Measurements from ENCODE around the gene GDPD5. TPM values are rescaled to one million over a fixed set of nuclear protein-coding genes. Genes with fewer than 3 reads are reported as not detected.
A peak's percentile ranks its signal among the peaks of the same experiment; 100 is the strongest.

GDPD5 gene
- total RNA-seq, 1 experiment from 2014 or later = 109 TPM

DNA sequence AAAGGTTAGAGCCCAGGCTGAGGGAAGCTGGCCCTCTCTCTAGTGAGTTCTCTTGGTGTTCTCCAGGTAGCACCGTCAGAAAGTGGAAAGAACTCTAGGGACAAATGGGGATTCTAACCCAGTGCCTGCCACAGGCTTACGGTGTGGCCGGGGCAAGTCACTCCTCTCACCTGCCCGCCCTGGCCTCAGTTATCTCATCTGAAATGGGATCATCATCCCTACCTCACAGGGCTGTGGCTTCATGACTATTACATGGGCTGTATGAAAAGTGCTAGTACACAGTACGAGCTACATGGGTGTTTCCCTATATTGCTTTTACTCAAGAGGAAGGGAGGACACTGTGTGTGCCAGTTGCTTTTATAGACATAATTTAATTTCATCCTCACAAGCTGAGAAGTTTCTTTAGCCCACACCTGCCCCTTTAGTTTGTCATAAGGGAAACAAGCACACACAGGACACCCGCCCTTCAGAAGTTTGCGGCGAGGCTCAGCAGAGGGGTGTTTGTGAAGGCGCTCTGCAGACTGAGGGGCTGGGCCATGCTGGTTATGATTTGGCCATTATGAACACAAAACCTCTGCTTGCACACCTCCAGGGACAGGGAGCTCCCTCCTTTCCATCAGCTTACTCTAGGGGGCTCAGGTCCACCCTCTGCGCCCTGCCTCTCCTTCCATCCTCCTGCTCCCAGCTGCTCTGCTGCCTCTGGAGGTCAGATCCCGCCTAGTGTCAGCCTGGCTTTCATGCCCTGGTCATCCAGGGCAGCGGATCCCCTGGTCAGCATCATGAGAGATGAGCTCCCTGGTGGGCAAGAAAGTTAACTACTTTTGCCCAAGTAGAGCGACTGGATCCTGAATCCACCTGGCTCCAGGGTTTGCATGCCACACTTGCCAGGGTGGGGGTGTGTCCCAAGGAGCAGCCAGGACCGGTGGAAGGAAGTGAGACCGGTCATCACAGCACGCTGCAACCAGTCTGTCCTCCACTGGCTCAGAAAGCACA is 93.9 kb downstream of the GDPD5 start:
- DNase-seq (ENCODE audit: low read depth, low spot score) = peak; percentile 40
- in situ Hi-C loops (cut with HindIII; ENCODE audit: low pct_unique_long_range_greater_than_20kb, low sequenced_read_pairs) = no loop called here

- in situ Hi-C loops (cut with HindIII; ENCODE audit: low pct_unique_long_range_greater_than_20kb, low sequenced_read_pairs) = no loop called here
- no peak for DNase-seq (ENCODE audit: low read depth, low spot score)
These were observed 94.8 kb downstream of the GDPD5 start for GRCh38 chr11:75430714-75431532.

DNA sequence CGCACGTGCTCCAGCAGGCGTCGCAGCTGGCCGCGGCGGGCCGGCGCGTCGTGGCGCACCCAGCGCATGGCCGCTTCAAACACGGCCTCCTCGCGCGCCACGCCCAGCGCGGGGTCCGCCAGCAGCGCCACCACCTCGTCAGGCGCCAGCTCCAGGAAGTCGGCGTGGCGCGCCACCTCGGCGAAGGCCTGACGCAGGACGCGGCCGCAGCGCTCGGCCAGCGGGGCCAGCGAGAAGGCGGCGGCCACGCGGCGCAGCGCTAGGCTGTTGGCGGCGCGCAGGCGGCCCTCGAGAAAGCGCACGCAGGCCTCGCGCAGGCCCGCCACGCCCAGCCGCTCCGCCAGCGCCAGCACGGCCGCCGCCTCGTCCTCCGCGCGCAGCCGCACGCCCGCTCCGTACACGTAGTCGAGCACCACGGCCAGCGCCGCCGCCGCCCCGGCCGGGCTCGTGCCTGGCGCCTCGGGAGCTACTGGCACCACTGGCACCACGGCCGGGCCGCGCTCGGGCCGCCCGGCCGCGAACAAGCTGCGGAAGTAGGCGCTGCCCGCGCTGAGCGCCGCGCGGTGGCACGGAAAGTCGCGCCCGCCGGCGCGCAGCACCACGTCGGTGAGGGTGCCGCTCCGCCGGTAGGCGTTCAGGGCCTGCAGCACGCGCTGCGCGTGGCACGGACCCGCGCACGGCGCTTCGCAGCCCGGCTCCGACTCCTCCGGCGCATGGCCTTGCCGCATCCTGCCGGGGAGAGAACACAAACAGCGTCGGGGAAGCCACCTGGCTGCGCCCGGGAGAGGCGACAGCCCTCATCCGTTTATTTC is 95.6 kb downstream of the GDPD5 start:
- no peak for DNase-seq (ENCODE audit: low read depth, low spot score)
- in situ Hi-C loops (cut with HindIII; ENCODE audit: low pct_unique_long_range_greater_than_20kb, low sequenced_read_pairs) = no loop called here

- no peak for DNase-seq (ENCODE audit: low read depth, low spot score)
These were observed 96.2 kb downstream of the GDPD5 start for GRCh38 chr11:75429641-75429901.

GRCh38 chr11:75428989-75429640 is 96.6 kb downstream of the GDPD5 start:
- no peak for DNase-seq (ENCODE audit: low read depth, low spot score)
- in situ Hi-C loops (cut with HindIII; ENCODE audit: low pct_unique_long_range_greater_than_20kb, low sequenced_read_pairs) = no loop called here

More at GRCh38 chr11:75429641-75429901, 96.2 kb downstream of the GDPD5 start:
- in situ Hi-C loops (cut with HindIII; ENCODE audit: low pct_unique_long_range_greater_than_20kb, low sequenced_read_pairs) = no loop called here

DNA sequence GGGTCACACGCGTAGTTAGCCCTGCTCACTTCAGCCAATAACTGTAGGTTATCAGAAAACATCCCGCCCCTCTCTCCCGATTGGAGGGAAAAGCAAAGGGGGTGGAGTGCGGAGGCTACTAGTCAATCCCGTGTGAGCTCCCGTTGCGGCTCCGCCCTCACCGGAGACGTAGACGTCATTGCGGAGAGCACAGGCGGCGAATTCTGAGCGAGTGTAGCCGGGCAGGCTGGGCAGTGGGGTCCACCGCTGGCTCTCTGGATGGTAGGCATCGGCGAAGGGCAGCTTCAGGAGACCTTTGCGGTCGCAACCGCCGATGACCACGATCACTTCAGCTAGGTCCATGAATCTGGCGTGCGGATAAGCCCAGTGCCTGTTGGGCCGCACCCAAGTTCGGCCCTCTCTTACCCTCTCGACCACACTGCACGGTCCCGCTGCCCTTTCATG is 97.4 kb downstream of the GDPD5 start:
- DNase-seq (ENCODE audit: low read depth, low spot score) = no peak
- in situ Hi-C loops (cut with HindIII; ENCODE audit: low pct_unique_long_range_greater_than_20kb, low sequenced_read_pairs) = no loop called here

GRCh38 chr11:75427181-75427580 is 98.6 kb downstream of the GDPD5 start:
- in situ Hi-C loops (cut with HindIII; ENCODE audit: low pct_unique_long_range_greater_than_20kb, low sequenced_read_pairs) = no loop called here
- DNase-seq (ENCODE audit: low read depth, low spot score) = no peak

GRCh38 chr11:75426720-75427086 is 99.0 kb downstream of the GDPD5 start:
- in situ Hi-C loops (cut with HindIII; ENCODE audit: low pct_unique_long_range_greater_than_20kb, low sequenced_read_pairs) = no loop called here
- DNase-seq (ENCODE audit: low read depth, low spot score) = no peak

DNA sequence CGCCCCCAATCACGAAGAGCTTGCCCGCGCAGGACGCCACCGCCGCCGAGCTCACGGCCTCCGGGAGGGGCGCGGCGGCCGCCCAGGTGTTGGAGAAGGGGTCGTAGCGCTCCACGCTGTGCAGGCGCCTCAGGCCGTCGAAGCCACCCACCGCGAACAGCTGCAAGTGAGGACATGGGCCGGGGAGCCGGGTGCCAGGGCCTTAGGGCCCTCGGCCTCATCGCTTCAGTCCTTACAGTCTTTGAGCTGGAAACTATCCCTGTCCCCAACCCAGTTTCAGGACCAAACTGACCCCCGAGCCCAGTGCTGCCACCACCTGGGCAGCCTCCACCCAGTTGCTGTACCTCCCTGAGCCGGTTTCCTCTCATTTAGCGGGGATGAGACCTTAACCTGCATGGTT is 100.3 kb downstream of the GDPD5 start:
- DNase-seq (ENCODE audit: low read depth, low spot score) = no peak

DNA sequence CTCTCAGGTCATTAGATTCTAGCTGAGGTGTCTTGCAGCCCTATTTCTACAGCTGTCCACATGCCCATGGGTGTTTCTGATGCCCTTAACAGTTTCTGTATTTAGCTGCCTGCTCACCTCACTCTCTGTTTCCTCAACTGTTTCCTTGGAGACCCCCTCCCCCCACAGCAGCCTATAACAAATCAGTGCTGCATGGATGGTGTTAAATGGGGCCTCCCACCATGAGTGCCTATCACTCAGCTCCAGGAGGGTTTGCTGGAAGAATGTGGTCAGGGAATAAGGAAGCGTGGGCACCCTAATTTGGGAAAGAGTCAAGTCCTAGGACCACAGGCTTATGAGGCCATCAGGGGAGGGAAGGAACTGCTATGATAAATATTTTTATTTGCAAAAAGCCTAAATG is 101.3 kb downstream of the GDPD5 start:
- no peak for DNase-seq (ENCODE audit: low read depth, low spot score)
- in situ Hi-C loops (cut with HindIII; ENCODE audit: low pct_unique_long_range_greater_than_20kb, low sequenced_read_pairs) = no loop called here

More for the DNA sequence above, 100.3 kb downstream of the GDPD5 start:
- in situ Hi-C loops (cut with HindIII; ENCODE audit: low pct_unique_long_range_greater_than_20kb, low sequenced_read_pairs) = no loop called here

DNA sequence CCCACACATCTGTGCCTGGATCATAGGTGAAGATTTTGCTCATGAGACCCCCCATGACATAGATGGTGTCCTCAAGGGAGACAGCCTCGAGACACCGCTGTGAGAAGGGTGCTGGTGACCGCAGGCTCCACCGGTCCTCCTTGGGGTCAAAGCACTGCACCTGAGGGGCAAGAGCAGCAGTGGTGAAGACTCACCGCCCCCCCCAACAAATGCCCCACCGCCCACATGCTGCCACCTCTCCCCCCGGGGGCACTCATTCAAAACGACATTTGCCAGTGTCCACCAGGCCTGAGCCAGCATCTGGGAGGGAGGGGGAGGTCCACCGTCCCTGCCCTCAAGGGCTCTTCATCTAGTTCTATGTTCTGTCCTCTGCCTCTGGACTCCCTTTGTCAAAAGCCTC is 102.0 kb downstream of the GDPD5 start:
- in situ Hi-C loops (cut with HindIII; ENCODE audit: low pct_unique_long_range_greater_than_20kb, low sequenced_read_pairs) = no loop called here
- DNase-seq (ENCODE audit: low read depth, low spot score) = no peak

- no peak for DNase-seq (ENCODE audit: low read depth, low spot score)
- in situ Hi-C loops (cut with HindIII; ENCODE audit: low pct_unique_long_range_greater_than_20kb, low sequenced_read_pairs) = no loop called here
These were observed 103.2 kb downstream of the GDPD5 start for GRCh38 chr11:75422248-75423231.

DNA sequence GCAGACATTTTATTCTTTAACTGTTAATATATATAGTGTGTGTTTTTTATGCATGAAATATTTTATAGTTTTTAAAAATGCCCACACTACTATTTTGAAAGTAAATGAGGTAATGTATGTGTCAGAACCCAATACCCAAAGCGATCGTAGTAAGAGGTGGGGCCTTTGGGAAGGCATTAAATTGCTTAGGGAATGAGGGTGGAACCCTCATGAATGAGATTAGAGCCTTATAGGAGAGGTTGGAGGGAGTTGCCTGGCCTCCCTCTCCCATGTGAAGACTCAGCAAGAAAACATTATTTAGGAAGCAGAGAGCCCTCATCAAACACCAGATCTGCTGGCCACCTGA is 103.9 kb downstream of the GDPD5 start:
- in situ Hi-C loops (cut with HindIII; ENCODE audit: low pct_unique_long_range_greater_than_20kb, low sequenced_read_pairs) = no loop called here
- no peak for DNase-seq (ENCODE audit: low read depth, low spot score)

GRCh38 chr11:75421035-75421602 is 104.6 kb downstream of the GDPD5 start:
- in situ Hi-C loops (cut with HindIII; ENCODE audit: low pct_unique_long_range_greater_than_20kb, low sequenced_read_pairs) = no loop called here
- DNase-seq (ENCODE audit: low read depth, low spot score) = no peak

- DNase-seq (ENCODE audit: low read depth, low spot score) = no peak
- in situ Hi-C loops (cut with HindIII; ENCODE audit: low pct_unique_long_range_greater_than_20kb, low sequenced_read_pairs) = no loop called here
These were observed 105.3 kb downstream of the GDPD5 start for GRCh38 chr11:75420224-75421034.

Measured in SK-MEL-5 (cell line).